Measurements from ENCODE around the gene AUH. TPM values are rescaled to one million over a fixed set of nuclear protein-coding genes. Genes with fewer than 3 reads are reported as not detected.

AUH gene
- total RNA-seq, 1 experiment from 2014 or later: 21.7 TPM

DNA sequence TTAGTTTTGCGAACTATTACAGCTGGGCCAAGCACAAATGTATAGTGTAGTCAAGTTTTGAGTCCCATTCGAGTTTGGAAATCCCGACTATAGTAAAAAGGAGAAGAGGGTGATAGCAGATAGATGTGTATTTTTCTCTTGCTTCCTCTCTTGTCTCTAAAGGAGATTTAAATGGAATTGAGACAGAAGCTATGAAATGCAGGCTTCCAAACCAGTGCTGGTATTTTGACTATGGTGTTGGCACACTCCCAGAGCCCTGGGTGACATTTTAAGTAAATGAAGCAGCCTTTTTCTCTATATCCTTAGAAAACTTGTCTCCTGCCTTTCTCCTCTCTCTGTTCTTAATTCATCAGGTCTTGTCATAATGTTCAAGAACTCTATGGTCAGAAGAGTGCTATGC lies 17.7 kb upstream of the AUH start:
- H3K14ac ChIP-seq (ENCODE audit: insufficient read depth, low read length): no peak overlapping the region
- H2BK5ac ChIP-seq (ENCODE audit: insufficient read length, low read length): no peak overlapping the region
- H3T11ph ChIP-seq (ENCODE audit: low read length): no peak overlapping the region
- H3K18ac ChIP-seq (ENCODE audit: insufficient read length, low read depth, low read length): no peak overlapping the region
- no peak overlapping the region for H2AFZ ChIP-seq (ENCODE audit: low read length)
- Mint-ChIP-seq H3K4me3 (no peak overlapping the region), H3K36me3 (ENCODE audit: insufficient read depth in 1 of 3, low read depth in 3 of 3) (peaks cover 1 to 4% (median 3%) of the 10 kb centered on the region in 3 experiments; a peak in 3 of 7 replicates), H3K9me3 (peaks cover 5 to 7% of the 10 kb centered on the region in 2 experiments; a peak in 2 of 5 replicates), H3K27me3 (ENCODE audit: low read depth) (no peaks in the 10 kb centered on the region), H3K4me1 (no peaks in the 10 kb centered on the region), H3K27ac (no peak overlapping the region)
- H2BK20ac ChIP-seq (ENCODE audit: low read depth, low read length, poor library complexity, severe bottlenecking): no peak overlapping the region
- no peak overlapping the region for H4K5ac ChIP-seq (ENCODE audit: insufficient read length, low read depth, low read length)
- H3K23ac ChIP-seq (ENCODE audit: insufficient read length, low read depth, low read length): no peak overlapping the region
- no peaks in the 10 kb centered on the region for H3K79me1 ChIP-seq (ENCODE audit: insufficient read depth, low read depth, low read length, poor library complexity, severe bottlenecking)
- no peaks in the 10 kb centered on the region for H3K79me2 ChIP-seq (ENCODE audit: insufficient read depth, low read length)
- no peak overlapping the region for H2BK15ac ChIP-seq (ENCODE audit: low read depth, low read length)
- H2BK12ac ChIP-seq (ENCODE audit: insufficient read length, low read depth, low read length): no peak overlapping the region
- no peaks in the 10 kb centered on the region for H3K27me3 ChIP-seq (ENCODE audit: insufficient read depth, low read length)
- no CpG with 5 or more reads among the region's 3 CpGs for WGBS (ENCODE audit: extremely low coverage, insufficient read length, low lambda C conversion rate)
- H4K91ac ChIP-seq (ENCODE audit: insufficient read length, low read depth, low read length): no peak overlapping the region
- TF ChIP-seq, protein P1, sequence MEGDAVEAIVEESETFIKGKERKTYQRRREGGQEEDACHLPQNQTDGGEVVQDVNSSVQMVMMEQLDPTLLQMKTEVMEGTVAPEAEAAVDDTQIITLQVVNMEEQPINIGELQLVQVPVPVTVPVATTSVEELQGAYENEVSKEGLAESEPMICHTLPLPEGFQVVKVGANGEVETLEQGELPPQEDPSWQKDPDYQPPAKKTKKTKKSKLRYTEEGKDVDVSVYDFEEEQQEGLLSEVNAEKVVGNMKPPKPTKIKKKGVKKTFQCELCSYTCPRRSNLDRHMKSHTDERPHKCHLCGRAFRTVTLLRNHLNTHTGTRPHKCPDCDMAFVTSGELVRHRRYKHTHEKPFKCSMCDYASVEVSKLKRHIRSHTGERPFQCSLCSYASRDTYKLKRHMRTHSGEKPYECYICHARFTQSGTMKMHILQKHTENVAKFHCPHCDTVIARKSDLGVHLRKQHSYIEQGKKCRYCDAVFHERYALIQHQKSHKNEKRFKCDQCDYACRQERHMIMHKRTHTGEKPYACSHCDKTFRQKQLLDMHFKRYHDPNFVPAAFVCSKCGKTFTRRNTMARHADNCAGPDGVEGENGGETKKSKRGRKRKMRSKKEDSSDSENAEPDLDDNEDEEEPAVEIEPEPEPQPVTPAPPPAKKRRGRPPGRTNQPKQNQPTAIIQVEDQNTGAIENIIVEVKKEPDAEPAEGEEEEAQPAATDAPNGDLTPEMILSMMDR (conservative IDR thresholded peaks at IDR 0.05): no peak
- H4K8ac ChIP-seq (replicated peaks; ENCODE audit: insufficient read length, low read depth, low read length): no peak overlapping the region
- H3K9ac ChIP-seq (ENCODE audit: extremely low read depth, insufficient read length, low read length): no peak overlapping the region
- H3K56ac ChIP-seq (ENCODE audit: insufficient read length, low read depth, low read length): no peak overlapping the region
- no peak overlapping the region for H3K27ac ChIP-seq (ENCODE audit: insufficient read length, low read depth, low read length)
- H3K4ac ChIP-seq (ENCODE audit: low read depth, low read length): no peak overlapping the region
- H4K20me1 ChIP-seq (ENCODE audit: control insufficient read depth, insufficient read depth, insufficient read length): no peaks in the 10 kb centered on the region
- no peaks in the 10 kb centered on the region for H3K23me2 ChIP-seq (ENCODE audit: insufficient read length, low read depth, low read length, poor library complexity, severe bottlenecking)
- no peaks in the 10 kb centered on the region for H3K4me1 ChIP-seq (ENCODE audit: insufficient read depth, low read length)
- DNase-seq: no peak
- H2BK120ac ChIP-seq (ENCODE audit: low read depth, low read length, poor library complexity, severe bottlenecking): no peak overlapping the region
- no peak overlapping the region for H2AK5ac ChIP-seq (ENCODE audit: insufficient read length, low read length)
- H3K4me2 ChIP-seq (ENCODE audit: insufficient read depth, insufficient read length, low read length): no peak overlapping the region
- H3K9me3 ChIP-seq (ENCODE audit: control insufficient read depth, low read depth, low read length): no peaks in the 10 kb centered on the region
